Skin epidermis (tissue), 12 donors: Measurements from ENCODE around the gene CHD1.

Experiments used
- H3K27ac ChIP-seq, 21 experiments: fragments of 200-600 bp; sonication (generic) in 11 of 21; one replicate each; pipeline ENCODE4 v1.5.0; 2020; ENCODE audit warnings: mild to moderate bottlenecking in 3 of 21, inconsistent platforms in 2 of 21, moderate library complexity in 2 of 21
- H3K4me3 ChIP-seq, 7 experiments: fragments of 200-600 bp; sonication (generic) in 2 of 7; one replicate each; pipeline ENCODE4 v1.5.0; 2020; ENCODE audit warnings: inconsistent platforms in 2 of 7, mild to moderate bottlenecking in 2 of 7, moderate library complexity in 1 of 7

Gene CHD1

DNA sequence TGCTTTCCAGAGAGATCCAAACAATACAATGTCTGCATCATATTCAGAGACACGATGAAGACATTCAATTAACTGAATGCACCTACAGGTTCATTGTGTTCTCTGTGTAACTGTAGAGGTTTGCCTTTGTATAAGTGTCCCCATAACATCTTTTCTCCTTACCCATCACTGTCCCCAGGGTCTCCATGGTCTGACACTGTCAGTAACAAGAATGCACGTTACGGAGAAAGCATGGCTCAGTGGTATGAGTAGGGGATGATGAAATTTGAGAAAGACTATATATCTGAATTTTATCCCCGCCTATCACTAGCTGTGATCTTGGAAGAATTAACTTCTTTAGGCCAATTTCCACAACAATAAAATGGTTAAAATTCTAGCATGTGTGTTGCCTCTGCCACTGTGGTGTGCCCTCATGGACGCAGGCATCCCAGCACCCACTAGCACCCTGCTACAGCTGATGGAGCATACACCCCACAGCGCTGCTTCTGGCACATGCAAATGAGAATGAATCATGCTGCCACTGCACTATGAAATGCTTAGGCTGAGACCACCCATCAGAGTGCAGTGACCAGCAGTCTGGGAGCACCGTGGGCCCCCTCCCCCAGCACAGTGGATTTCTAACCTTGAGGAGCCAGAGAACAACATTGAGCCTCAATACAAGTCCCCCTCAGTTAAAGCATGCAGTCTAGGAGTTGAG is 101.1 kb downstream of the CHD1 start:
- Histone ChIP-seq H3K4me3 (no peak overlapping the region), H3K27ac (no peak overlapping the region)

- no peak overlapping the region for H3K4me3 ChIP-seq
- H3K27ac ChIP-seq = no peak overlapping the region
These were observed 101.6 kb downstream of the CHD1 start for GRCh38 chr5:98827161-98827560.

DNA sequence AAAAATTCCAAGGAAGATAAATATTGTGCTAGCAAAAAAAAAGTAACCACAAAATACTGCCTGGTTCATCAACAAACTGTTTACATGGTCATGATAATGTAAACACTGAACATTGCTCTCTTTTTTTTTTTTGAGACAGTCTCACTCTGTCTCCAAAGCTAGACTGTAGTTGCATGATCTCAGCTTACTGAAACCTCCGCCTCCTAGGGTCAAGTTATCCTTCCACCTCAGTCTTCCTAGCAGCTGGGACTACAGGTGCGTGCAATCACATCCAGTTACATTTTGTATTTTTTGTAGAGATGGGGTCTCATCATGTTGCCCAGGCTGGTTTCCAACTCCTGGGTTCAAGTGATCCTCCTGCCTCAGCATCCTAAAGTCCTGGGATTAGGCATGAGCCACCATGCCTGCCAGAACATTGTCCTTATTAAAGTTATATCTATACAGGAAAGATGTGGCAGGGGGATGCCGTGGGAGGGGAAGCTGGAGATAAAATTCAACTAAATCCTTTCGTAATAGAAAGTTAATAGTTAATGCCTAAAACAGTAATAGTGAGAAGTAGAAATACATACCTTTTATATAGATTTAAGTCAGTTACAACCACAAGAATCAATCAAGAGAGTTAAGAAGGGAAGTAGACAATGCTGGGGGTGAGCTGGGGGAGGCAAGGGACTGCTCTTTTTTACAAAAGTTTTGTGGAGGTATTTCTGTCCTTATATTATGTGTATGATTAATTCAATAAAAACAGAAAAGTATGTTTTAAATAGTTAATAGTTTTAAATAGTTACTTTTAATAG is 103.0 kb downstream of the CHD1 start:
- Histone ChIP-seq H3K27ac (no peak overlapping the region), H3K4me3 (no peak overlapping the region)

DNA sequence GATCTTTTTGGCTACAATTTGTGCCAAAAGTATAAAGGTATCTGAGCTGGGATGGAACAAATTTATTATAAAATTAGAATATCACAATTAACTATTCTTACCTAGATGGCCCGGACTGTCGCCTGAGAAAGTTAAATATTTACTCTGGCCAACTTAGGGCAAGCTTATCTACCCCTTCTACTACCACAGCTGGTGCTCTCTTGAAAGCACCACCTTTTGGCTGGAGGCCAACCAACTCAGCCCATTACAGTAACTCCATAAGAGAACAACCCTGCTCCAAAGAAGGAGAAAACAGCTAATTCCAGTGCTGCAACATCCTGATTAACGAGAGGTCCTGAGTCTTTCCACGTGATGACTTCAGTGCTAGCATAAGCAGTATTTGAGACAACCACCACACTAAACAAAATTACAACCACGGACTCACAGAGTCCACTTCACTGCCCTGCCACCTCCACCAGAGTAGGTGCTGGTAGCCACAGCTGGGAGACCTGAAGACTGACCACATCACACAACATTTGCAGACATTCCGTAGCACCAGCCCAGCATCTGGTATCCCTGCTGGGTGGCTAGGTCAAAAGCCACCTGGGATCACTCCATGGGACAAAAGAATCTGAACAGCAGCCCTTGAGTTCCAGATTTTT is 112.1 kb downstream of the CHD1 start:
- Histone ChIP-seq H3K27ac (no peak overlapping the region), H3K4me3 (no peak overlapping the region)

DNA sequence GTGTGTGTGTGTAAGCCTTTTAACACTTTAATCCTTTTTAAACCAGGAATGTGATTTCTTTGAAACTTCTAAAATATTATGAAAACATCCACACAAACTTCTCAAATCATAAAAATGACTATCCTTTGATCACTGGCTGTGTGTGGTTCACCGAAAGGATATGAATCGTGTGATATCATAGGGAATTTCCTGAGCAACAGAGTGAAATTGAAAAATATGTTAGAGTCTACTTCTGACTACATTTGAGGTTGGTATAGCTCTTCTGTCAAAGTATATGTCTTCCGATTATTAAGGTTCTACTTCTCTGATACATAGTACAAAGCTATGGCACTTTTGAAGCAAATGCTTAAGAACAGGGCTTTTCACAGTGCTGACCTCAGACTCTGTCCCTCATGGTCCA is 115.1 kb downstream of the CHD1 start:
- no peak overlapping the region for H3K27ac ChIP-seq
- no peak overlapping the region for H3K4me3 ChIP-seq

GRCh38 chr5:98810206-98810605 is 118.6 kb downstream of the CHD1 start:
- no peak overlapping the region for H3K4me3 ChIP-seq
- H3K27ac ChIP-seq = no peak overlapping the region

DNA sequence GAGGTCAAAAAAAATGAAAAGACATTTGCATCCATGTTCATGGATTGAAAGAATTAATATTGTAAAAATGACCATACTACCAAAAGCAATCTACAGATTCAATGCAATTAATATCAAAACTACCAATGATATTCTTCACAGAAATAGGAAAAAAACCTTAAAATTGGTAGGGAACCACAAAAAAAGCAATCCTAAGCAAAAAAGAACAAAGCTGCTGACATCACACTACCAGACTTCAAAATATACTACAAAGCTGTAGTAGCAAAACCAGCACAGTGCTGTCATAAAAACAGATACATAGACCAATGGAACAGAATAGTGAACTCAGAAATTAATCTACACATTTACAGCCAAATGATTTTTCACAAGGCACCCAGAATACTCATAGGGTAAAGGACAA is 121.0 kb downstream of the CHD1 start:
- Histone ChIP-seq H3K4me3 (no peak overlapping the region), H3K27ac (no peak overlapping the region)

DNA sequence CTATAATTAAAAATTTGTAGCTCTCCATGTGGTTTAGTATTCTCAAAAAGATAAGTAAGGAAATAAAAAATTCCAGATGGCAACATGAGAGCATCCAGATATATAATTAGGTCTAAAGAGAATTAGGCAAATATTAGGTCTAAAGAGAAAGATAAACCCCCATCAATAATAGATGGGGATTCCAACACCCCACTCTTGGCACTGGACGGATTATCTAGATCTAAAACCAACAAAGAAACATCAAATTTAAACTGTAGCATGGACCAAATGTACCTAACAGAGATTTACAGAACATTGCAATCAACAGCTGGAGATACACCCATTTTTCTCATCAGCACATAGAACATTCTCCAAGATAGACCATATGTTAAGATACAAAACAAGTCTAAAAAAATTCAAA is 123.7 kb downstream of the CHD1 start:
- no peak overlapping the region for H3K27ac ChIP-seq
- H3K4me3 ChIP-seq = no peak overlapping the region

GRCh38 chr5:98804066-98804465 is 124.7 kb downstream of the CHD1 start:
- no peak overlapping the region for H3K4me3 ChIP-seq
- no peak overlapping the region for H3K27ac ChIP-seq
